ELR (cell line): ENCODE results near the gene IL10.
A peak's percentile ranks its signal among the peaks of the same experiment; 100 is the strongest.

Experiments
- DNase-seq: peaks from one replicate; pipeline ENCODE4 v3.0.0-alpha.2; 2015; ENCODE audit warnings: low read depth

The IL10 gene

GRCh38 chr1:206772243-206772937 is at the start of gene IL10:
Gene IL10, minus strand, starts transcription at chr1:206772494. Its CDS starts 59 bp downstream, at chr1:206772435.
- DNase-seq: no peak

GRCh38 chr1:206821493-206821892 is 49.2 kb upstream of the IL10 start:
- DNase-seq: no peak

- DNase-seq: no peak
Observed at GRCh38 chr1:206816390-206817287, 44.3 kb upstream of the IL10 start.

GRCh38 chr1:206814716-206815341 is 42.5 kb upstream of the IL10 start:
- peak; percentile 53 for DNase-seq

GRCh38 chr1:206812471-206812870 is 40.2 kb upstream of the IL10 start:
- peak; percentile 52 for DNase-seq

GRCh38 chr1:206809504-206810084 is 37.3 kb upstream of the IL10 start:
- DNase-seq: peak; percentile 59

GRCh38 chr1:206808615-206809014 is 36.3 kb upstream of the IL10 start:
- DNase-seq: peak; percentile 73

GRCh38 chr1:206805357-206805756 is 33.1 kb upstream of the IL10 start:
- no peak for DNase-seq

GRCh38 chr1:206804156-206804737 is 32.0 kb upstream of the IL10 start:
- peak; percentile 34 for DNase-seq

GRCh38 chr1:206803221-206803730 is 31.0 kb upstream of the IL10 start:
- DNase-seq: no peak

GRCh38 chr1:206802401-206802800 is 30.1 kb upstream of the IL10 start:
- peak; percentile 25 for DNase-seq

- DNase-seq: no peak
Observed at GRCh38 chr1:206801467-206801866, 29.2 kb upstream of the IL10 start.

GRCh38 chr1:206800891-206801290 is 28.6 kb upstream of the IL10 start:
- DNase-seq: no peak

GRCh38 chr1:206800411-206800810 is 28.1 kb upstream of the IL10 start:
- no peak for DNase-seq

- no peak for DNase-seq
Observed at GRCh38 chr1:206799311-206799710, 27.0 kb upstream of the IL10 start.

- DNase-seq: no peak
Observed at GRCh38 chr1:206798384-206798996, 26.2 kb upstream of the IL10 start.

- DNase-seq: peak; percentile 25
Observed at GRCh38 chr1:206797534-206798383, 25.5 kb upstream of the IL10 start.

- DNase-seq: no peak
Observed at GRCh38 chr1:206796981-206797402, 24.7 kb upstream of the IL10 start.

- no peak for DNase-seq
Observed at GRCh38 chr1:206796116-206796515, 23.8 kb upstream of the IL10 start.

GRCh38 chr1:206794294-206794908 is 22.1 kb upstream of the IL10 start:
- DNase-seq: no peak
